GM23248 (cell line): ENCODE results near the gene HRCT1.

Experiments
- EZH2 ChIP-seq: fragments of 200-600 bp; sonication (generic); IDR thresholded peaks from 2 replicates; pipeline ENCODE4 v1.6.1; 2018; ENCODE audit warnings: antibody characterized with exemption, mild to moderate bottlenecking; ENCODE audit not compliant: insufficient read depth, poor library complexity, severe bottlenecking
- EZH2phosphoT487 ChIP-seq: fragments of 200-600 bp; sonication (generic); IDR thresholded peaks from 2 replicates; pipeline ENCODE4 v1.6.1; 2018; ENCODE audit warnings: antibody characterized with exemption, moderate library complexity, mild to moderate bottlenecking, low read depth; ENCODE audit not compliant: insufficient read depth

- TF ChIP-seq EZH2: no peak
- no peak for TF ChIP-seq EZH2phosphoT487
These were observed 33.5 kb upstream of the HRCT1 start for GRCh38 chr9:35872505-35872904.
